A549 (cell line): ENCODE data around the gene EMD. TPM values are rescaled to one million over a fixed set of nuclear protein-coding genes. Genes with fewer than 3 reads are reported as not detected.
"Not testable (repeated sequence)": the region's sequence is repeated elsewhere in the genome, so short reads cannot be mapped to it uniquely, and the experiment has no call there.

Experiments
- ATAC-seq, 2 experiments: fragments of 200-7000 bp in 1 of 2; fragments of >200 bp in 1 of 2; cut with Nextera tagmentation in 1 of 2; cut with Tn5 transposase in 1 of 2; 3 replicates each; pipeline versions ENCODE4 v1.8.0 to v1.9.1; 2018 to 2020; ENCODE audit warnings: mild to moderate bottlenecking in 1 of 2, moderate library complexity in 1 of 2
- CTCF ChIA-PET: fragments of 300-600 bp; sonication (Branson Sonifier 250); formaldehyde crosslinking; extraction: SDS; loops from one replicate; lab custom pipeline; 2021; ENCODE audit warnings: antibody characterized with exemption, inconsistent platforms; lab: Yijun Ruan, JAX
- POLR2A ChIA-PET: fragments of 350-600 bp; formaldehyde crosslinking; extraction: SDS; loops from one replicate; lab custom pipeline; 2021; ENCODE audit warnings: antibody characterized with exemption, inconsistent platforms; lab: Yijun Ruan, JAX
- DNase-seq, 2 experiments: peaks; one replicate each; pipeline versions ENCODE4 v3.0.0 to v3.0.0-alpha.2; 2011 to 2016; ENCODE audit warnings: low read depth in 1 of 2, low spot score in 1 of 2
- FAIRE-seq: peaks from 2 replicates; lab custom pipeline; 2011; peaks lifted over from hg19 to GRCh38; lab: Jason Lieb, UNC
- H3K27ac ChIP-seq, 2 experiments: fragments of >200 bp; sonication (Bioruptor Twin); formaldehyde crosslinking; 3 replicates each; pipeline ENCODE4 v1.5.1; 2016 to 2017
- H3K4me1 ChIP-seq: fragments of >200 bp; sonication (Bioruptor Twin); formaldehyde crosslinking; 3 replicates; pipeline ENCODE4 v1.6.1; 2016
- H3K4me2 ChIP-seq: fragments of >200 bp; sonication (Bioruptor Twin); formaldehyde crosslinking; 3 replicates; pipeline ENCODE4 v1.6.1; 2016
- H3K4me3 ChIP-seq: fragments of >200 bp; sonication (Bioruptor Twin); formaldehyde crosslinking; 3 replicates; pipeline ENCODE4 v1.5.1; 2016
- H3K9me3 ChIP-seq: fragments of >200 bp; sonication (Bioruptor Twin); formaldehyde crosslinking; 3 replicates; pipeline ENCODE4 v1.6.1; 2016
- BHLHE40 ChIP-seq: IDR thresholded peaks from 2 replicates; pipeline ENCODE4 v1.6.1; 2012; ENCODE audit warnings: low read depth, low read length, inconsistent platforms
- CHD4 ChIP-seq: fragments of 200-600 bp; sonication (generic); IDR thresholded peaks from 2 replicates; pipeline ENCODE4 v1.6.1; 2016; ENCODE audit warnings: antibody characterized with exemption, mild to moderate bottlenecking, borderline replicate concordance
- EHF ChIP-seq: fragments of 250-450 bp; sonication (Bioruptor Pico); IDR thresholded peaks from 2 replicates; pipeline ENCODE4 v1.5.0; 2020; ENCODE audit warnings: mild to moderate bottlenecking
- ESRRA ChIP-seq: fragments of 150-350 bp; IDR thresholded peaks from 2 replicates; pipeline ENCODE4 v1.6.1; 2014; ENCODE audit warnings: mild to moderate bottlenecking, low read length, borderline replicate concordance
- FOSL2 ChIP-seq, 2 experiments: fragments of 450-650 bp in 1 of 2; fragments of >200 bp in 1 of 2; sonication (Bioruptor Twin) in 1 of 2; formaldehyde crosslinking; IDR thresholded peaks; 2 replicates each; pipeline versions ENCODE4 v1.5.0 to v1.6.1; 2016 to 2020; ENCODE audit warnings: mild to moderate bottlenecking in 1 of 2, moderate library complexity in 1 of 2
- FOXS1 ChIP-seq: fragments of 250-450 bp; sonication (Bioruptor Pico); IDR thresholded peaks from 2 replicates; pipeline ENCODE4 v1.5.0; 2020; ENCODE audit warnings: mild to moderate bottlenecking, moderate library complexity
- HDAC2 ChIP-seq: fragments of 200-600 bp; sonication (generic); IDR thresholded peaks from 2 replicates; pipeline ENCODE4 v1.6.1; 2016
- HOXA7 ChIP-seq: fragments of 250-450 bp; sonication (Bioruptor Pico); IDR thresholded peaks from 2 replicates; pipeline ENCODE4 v1.5.0; 2020; ENCODE audit warnings: mild to moderate bottlenecking, moderate library complexity
- HOXB13 ChIP-seq: fragments of 250-450 bp; sonication (Bioruptor Pico); IDR thresholded peaks from 2 replicates; pipeline ENCODE4 v1.5.0; 2020; ENCODE audit warnings: low read depth, mild to moderate bottlenecking, moderate library complexity
- JUNB ChIP-seq: fragments of >200 bp; sonication (Bioruptor Twin); formaldehyde crosslinking; IDR thresholded peaks from 2 replicates; pipeline ENCODE4 v1.6.1; 2016
- MAFK ChIP-seq: fragments of 450-650 bp; IDR thresholded peaks from 2 replicates; pipeline ENCODE4 v1.6.1; 2014; ENCODE audit not compliant: partially characterized antibody
- MAZ ChIP-seq: fragments of 150-350 bp; IDR thresholded peaks from 2 replicates; pipeline ENCODE4 v1.6.1; 2014; ENCODE audit warnings: antibody characterized with exemption, low read depth, low read length, borderline replicate concordance
- MYC ChIP-seq: IDR thresholded peaks from 2 replicates; pipeline ENCODE4 v1.6.1; 2012; ENCODE audit warnings: mild to moderate bottlenecking, inconsistent platforms, low read length, improper control_type of control experiment, borderline replicate concordance
- NFE2L2 ChIP-seq: fragments of 150-350 bp; conservative IDR thresholded peaks from 2 replicates; pipeline ENCODE4 v1.6.1; 2014; ENCODE audit warnings: low read length
- NR3C1 ChIP-seq: fragments of >200 bp; sonication (Bioruptor Twin); formaldehyde crosslinking; IDR thresholded peaks from 3 replicates; pipeline ENCODE4 v1.6.1; 2017
- PBX3 ChIP-seq: IDR thresholded peaks from 2 replicates; pipeline ENCODE4 v1.6.1; 2012
- POLR2A ChIP-seq: IDR thresholded peaks from 2 replicates; pipeline ENCODE4 v1.6.1; 2012; ENCODE audit warnings: mild to moderate bottlenecking, low read length
- POLR2AphosphoS2 ChIP-seq: conservative IDR thresholded peaks from 2 replicates; pipeline ENCODE4 v1.6.1; 2012; ENCODE audit warnings: low read length, improper control_type of control experiment, inconsistent platforms
- RNF2 ChIP-seq: fragments of 200-600 bp; sonication (generic); IDR thresholded peaks from 2 replicates; pipeline ENCODE4 v1.6.1; 2016; ENCODE audit warnings: low read depth, mild to moderate bottlenecking, antibody characterized with exemption, moderate library complexity, borderline replicate concordance
- SMC3 ChIP-seq: fragments of >200 bp; sonication (Bioruptor Twin); formaldehyde crosslinking; IDR thresholded peaks from 3 replicates; pipeline ENCODE4 v1.6.1; 2018; ENCODE audit warnings: inconsistent platforms
- SREBF2 ChIP-seq: fragments of 450-650 bp; IDR thresholded peaks from 2 replicates; pipeline ENCODE4 v1.6.1; 2014; ENCODE audit warnings: mild to moderate bottlenecking, moderate library complexity
- TFCP2L1 ChIP-seq: fragments of 250-450 bp; sonication (Bioruptor Pico); IDR thresholded peaks from 2 replicates; pipeline ENCODE4 v1.5.0; 2021; ENCODE audit warnings: mild to moderate bottlenecking
- ZC3H11A ChIP-seq: fragments of 450-650 bp; IDR thresholded peaks from 2 replicates; pipeline ENCODE4 v1.6.1; 2014; ENCODE audit warnings: antibody characterized with exemption, mild to moderate bottlenecking
- ZFP36 ChIP-seq: fragments of 450-650 bp; IDR thresholded peaks from 2 replicates; pipeline ENCODE4 v1.6.1; 2014; ENCODE audit warnings: borderline replicate concordance; ENCODE audit not compliant: partially characterized antibody
- ZNF302 ChIP-seq: fragments of 250-450 bp; sonication (Bioruptor Pico); IDR thresholded peaks from 2 replicates; pipeline ENCODE4 v1.9.0; 2021; ENCODE audit warnings: inconsistent platforms, mild to moderate bottlenecking, moderate library complexity
- WGBS: methylation state at CpG from one replicate; pipeline ENCODE4 v1.1.6; 2017; ENCODE audit errors: missing lambda C conversion rate; 5-methylcytosine and 5-hydroxymethylcytosine counted together
- polyA plus RNA-seq, 4 experiments: library from polyadenylated mRNA; depleted of rRNA in 3 of 4; stranded (reverse); fragments of >200 nt; fragmentation: RNase III in 1 of 4; extraction: RNeasy Plus Mini Kit Qiagen cat#74134 plus additional on column Dnase treatment in 1 of 4; gene quantifications; 2 replicates in 3 of 4; 3 replicates in 1 of 4; pipeline ENCODE4 v1.2.3, GENCODE V29; 2011 to 2017
- TF ChIP-seq, protein P1 (sequence below): fragments of 200-600 bp; sonication (generic); IDR thresholded peaks from 2 replicates; pipeline ENCODE4 v1.6.1; 2016; ENCODE audit warnings: antibody characterized with exemption, mild to moderate bottlenecking, moderate library complexity
- TF ChIP-seq, protein P2 (sequence below): fragments of 150-350 bp; IDR thresholded peaks from 2 replicates; pipeline ENCODE4 v1.6.1; 2014; ENCODE audit warnings: low read depth, mild to moderate bottlenecking, low read length
- TF ChIP-seq, protein P3 (sequence below): fragments of >200 bp; sonication (Bioruptor Twin); formaldehyde crosslinking; IDR thresholded peaks from 3 replicates; pipeline ENCODE4 v1.5.1; 2016

The EMD gene
- polyA plus RNA-seq, 2 of the 4 experiments (the other 2 are of a cell fraction), result 34.6 to 126 TPM

DNA sequence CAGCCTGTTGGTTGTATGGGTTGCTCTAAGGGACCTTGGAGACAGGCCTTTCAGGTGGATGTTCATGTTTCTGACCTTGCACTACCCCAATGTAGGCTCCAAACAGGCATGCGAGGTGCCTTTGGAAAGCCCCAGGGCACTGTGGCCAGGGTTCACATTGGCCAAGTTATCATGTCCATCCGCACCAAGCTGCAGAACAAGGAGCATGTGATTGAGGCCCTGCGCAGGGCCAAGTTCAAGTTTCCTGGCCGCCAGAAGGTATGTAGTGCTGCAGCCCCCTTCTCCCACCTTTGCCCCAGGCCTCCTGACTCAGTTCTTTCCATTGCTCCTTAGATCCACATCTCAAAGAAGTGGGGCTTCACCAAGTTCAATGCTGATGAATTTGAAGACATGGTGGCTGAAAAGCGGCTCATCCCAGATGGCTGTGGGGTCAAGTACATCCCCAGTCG lies 21.3 kb downstream of the EMD start:
- peak; percentile 84; the same call in 1 of the 2 replicates for TF ChIP-seq HOXA7 (CRISPR knock-in tag)
- peak overlapping the region; percentile 88 for H3K4me3 ChIP-seq
- ATAC-seq, H3K9me3 ChIP-seq, FAIRE-seq, DNase-seq: not testable (repeated sequence)
- WGBS, result 92% methylated on average over 2 of the region's 6 CpGs
- POLR2A ChIA-PET, result interaction anchor here (1.5 kb wide), 1 partner anchor 9 kb away, joined by 6 read pairs; the partner anchor contains the start of gene DNASE1L1
- CTCF ChIA-PET, result interaction anchor here (1.2 to 4.7 kb wide), 3 partner anchors 10 to 133 kb away, joined by 4 to 28 read pairs (median 21); partner anchors contain the start of genes DNASE1L1, FLNA and TAFAZZIN
- peak overlapping the region; percentile 89 for H3K4me2 ChIP-seq
- H3K27ac ChIP-seq, result peak overlapping the region in 1 of 2 experiments; percentile 96; a peak in 3 of 6 replicates
- H3K4me1 ChIP-seq, result peaks cover 18% of the 10 kb centered on the region; the same call in 2 of the 3 replicates

DNA sequence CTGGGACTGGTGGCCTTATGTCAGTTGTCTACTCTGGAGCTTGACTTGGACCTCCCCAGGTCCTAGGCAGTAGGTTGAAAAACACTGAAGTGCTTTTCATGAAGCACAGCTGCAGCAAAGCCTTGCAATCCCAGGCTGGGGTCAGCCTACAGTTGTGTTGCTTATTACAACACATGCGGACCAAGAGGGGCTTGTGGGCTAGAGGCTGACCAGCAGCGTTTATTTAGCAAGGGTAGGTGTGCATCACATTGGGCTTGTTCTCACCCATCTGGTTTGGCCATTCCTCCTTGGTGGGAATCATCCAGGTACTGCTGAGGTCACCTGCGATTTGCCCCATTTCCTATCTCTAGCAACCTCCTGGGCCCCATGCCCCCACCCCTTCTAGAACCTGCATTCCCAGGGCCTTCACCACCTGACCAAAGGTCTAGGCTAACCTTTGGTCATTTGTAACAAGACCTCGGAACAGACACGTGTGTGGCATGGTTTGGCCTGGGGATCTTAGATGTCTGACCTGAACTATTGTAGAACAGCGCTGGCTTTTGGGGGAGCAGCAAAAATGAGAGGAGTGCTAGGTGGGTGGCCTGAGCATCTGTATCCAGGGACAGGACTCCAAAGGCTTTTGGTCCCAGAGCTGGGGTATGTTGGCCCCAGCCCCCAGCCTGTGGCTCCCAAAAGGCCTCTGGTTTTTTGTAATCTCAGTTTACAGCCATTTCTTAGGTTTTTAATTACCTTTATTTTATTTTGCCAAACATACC lies 22.1 kb downstream of the EMD start:
- 44% methylated on average over 6 of the region's 6 CpGs for WGBS
- DNase-seq (peak in 1 of 2 experiments; percentile 57), FAIRE-seq (no peak), ATAC-seq (peak; percentile 3 to 10; a peak in 5 of 6 replicates)
- peak overlapping the region; percentile 89 for H3K4me2 ChIP-seq
- H3K27ac ChIP-seq, result peak overlapping the region in 1 of 2 experiments; percentile 96; a peak in 4 of 6 replicates
- peak overlapping the region; percentile 88 for H3K4me3 ChIP-seq
- peaks cover 18% of the 10 kb centered on the region; the same call in 2 of the 3 replicates for H3K4me1 ChIP-seq
- no peaks in the 10 kb centered on the region for H3K9me3 ChIP-seq
- CTCF ChIA-PET, result interaction anchor here (1.7 to 4.7 kb wide), 3 partner anchors 9 to 28 kb away, joined by 6 to 28 read pairs (median 21); partner anchors contain the start of genes DNASE1L1, FLNA and TAFAZZIN
- POLR2A ChIA-PET, result interaction anchor here (0.6 to 1.5 kb wide), 2 partner anchors 8 to 23 kb away, joined by 4 to 6 read pairs; partner anchors contain the start of gene DNASE1L1
- no peak for TF ChIP-seq ZNF302 (CRISPR knock-in tag)
- TF ChIP-seq MAZ, result no peak
- TF ChIP-seq ZC3H11A, result no peak
- 0 out of 2 replicates have a peak, but pooled peaks have one; percentile 29 for TF ChIP-seq ESRRA
- no peak for TF ChIP-seq RNF2
- TF ChIP-seq NFE2L2, result no peak
- no peak for TF ChIP-seq SMC3
- peak; percentile 37 for TF ChIP-seq POLR2A
- TF ChIP-seq NR3C1, result no peak
- TF ChIP-seq FOXS1 (CRISPR knock-in tag), result no peak
- TF ChIP-seq, protein P1, sequence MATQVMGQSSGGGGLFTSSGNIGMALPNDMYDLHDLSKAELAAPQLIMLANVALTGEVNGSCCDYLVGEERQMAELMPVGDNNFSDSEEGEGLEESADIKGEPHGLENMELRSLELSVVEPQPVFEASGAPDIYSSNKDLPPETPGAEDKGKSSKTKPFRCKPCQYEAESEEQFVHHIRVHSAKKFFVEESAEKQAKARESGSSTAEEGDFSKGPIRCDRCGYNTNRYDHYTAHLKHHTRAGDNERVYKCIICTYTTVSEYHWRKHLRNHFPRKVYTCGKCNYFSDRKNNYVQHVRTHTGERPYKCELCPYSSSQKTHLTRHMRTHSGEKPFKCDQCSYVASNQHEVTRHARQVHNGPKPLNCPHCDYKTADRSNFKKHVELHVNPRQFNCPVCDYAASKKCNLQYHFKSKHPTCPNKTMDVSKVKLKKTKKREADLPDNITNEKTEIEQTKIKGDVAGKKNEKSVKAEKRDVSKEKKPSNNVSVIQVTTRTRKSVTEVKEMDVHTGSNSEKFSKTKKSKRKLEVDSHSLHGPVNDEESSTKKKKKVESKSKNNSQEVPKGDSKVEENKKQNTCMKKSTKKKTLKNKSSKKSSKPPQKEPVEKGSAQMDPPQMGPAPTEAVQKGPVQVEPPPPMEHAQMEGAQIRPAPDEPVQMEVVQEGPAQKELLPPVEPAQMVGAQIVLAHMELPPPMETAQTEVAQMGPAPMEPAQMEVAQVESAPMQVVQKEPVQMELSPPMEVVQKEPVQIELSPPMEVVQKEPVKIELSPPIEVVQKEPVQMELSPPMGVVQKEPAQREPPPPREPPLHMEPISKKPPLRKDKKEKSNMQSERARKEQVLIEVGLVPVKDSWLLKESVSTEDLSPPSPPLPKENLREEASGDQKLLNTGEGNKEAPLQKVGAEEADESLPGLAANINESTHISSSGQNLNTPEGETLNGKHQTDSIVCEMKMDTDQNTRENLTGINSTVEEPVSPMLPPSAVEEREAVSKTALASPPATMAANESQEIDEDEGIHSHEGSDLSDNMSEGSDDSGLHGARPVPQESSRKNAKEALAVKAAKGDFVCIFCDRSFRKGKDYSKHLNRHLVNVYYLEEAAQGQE, result peak; percentile 48
- no peak for TF ChIP-seq MYC
- no peak for TF ChIP-seq BHLHE40
- no peak for TF ChIP-seq HOXB13 (CRISPR knock-in tag)
- no peak for TF ChIP-seq FOSL2 (IDR thresholded peaks at IDR 0.05)
- peak; percentile 45; the same call in 1 of the 2 replicates for TF ChIP-seq FOSL2 (CRISPR knock-in tag; IDR thresholded peaks at IDR 0.05)
- TF ChIP-seq JUNB, result no peak
- TF ChIP-seq, protein P2, sequence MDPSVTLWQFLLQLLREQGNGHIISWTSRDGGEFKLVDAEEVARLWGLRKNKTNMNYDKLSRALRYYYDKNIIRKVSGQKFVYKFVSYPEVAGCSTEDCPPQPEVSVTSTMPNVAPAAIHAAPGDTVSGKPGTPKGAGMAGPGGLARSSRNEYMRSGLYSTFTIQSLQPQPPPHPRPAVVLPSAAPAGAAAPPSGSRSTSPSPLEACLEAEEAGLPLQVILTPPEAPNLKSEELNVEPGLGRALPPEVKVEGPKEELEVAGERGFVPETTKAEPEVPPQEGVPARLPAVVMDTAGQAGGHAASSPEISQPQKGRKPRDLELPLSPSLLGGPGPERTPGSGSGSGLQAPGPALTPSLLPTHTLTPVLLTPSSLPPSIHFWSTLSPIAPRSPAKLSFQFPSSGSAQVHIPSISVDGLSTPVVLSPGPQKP, result no peak
- TF ChIP-seq SREBF2, result no peak
- TF ChIP-seq EHF (CRISPR knock-in tag), result peak; percentile 67; the same call in 1 of the 2 replicates
- peak; percentile 84 for TF ChIP-seq PBX3
- peak; percentile 100 for TF ChIP-seq POLR2AphosphoS2
- no peak for TF ChIP-seq MAFK
- no peak for TF ChIP-seq HDAC2
- TF ChIP-seq TFCP2L1 (CRISPR knock-in tag), result peak; percentile 98
- TF ChIP-seq ZFP36, result no peak
- TF ChIP-seq, protein P3, sequence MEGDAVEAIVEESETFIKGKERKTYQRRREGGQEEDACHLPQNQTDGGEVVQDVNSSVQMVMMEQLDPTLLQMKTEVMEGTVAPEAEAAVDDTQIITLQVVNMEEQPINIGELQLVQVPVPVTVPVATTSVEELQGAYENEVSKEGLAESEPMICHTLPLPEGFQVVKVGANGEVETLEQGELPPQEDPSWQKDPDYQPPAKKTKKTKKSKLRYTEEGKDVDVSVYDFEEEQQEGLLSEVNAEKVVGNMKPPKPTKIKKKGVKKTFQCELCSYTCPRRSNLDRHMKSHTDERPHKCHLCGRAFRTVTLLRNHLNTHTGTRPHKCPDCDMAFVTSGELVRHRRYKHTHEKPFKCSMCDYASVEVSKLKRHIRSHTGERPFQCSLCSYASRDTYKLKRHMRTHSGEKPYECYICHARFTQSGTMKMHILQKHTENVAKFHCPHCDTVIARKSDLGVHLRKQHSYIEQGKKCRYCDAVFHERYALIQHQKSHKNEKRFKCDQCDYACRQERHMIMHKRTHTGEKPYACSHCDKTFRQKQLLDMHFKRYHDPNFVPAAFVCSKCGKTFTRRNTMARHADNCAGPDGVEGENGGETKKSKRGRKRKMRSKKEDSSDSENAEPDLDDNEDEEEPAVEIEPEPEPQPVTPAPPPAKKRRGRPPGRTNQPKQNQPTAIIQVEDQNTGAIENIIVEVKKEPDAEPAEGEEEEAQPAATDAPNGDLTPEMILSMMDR, result no peak
- TF ChIP-seq CHD4, result no peak
